ENCODE measurements around the gene GNG7.

The GNG7 gene

GRCh38 chr19:2639999-2640398, 62.5 kb downstream of the GNG7 start:
- DNase-seq, result no peak

DNA sequence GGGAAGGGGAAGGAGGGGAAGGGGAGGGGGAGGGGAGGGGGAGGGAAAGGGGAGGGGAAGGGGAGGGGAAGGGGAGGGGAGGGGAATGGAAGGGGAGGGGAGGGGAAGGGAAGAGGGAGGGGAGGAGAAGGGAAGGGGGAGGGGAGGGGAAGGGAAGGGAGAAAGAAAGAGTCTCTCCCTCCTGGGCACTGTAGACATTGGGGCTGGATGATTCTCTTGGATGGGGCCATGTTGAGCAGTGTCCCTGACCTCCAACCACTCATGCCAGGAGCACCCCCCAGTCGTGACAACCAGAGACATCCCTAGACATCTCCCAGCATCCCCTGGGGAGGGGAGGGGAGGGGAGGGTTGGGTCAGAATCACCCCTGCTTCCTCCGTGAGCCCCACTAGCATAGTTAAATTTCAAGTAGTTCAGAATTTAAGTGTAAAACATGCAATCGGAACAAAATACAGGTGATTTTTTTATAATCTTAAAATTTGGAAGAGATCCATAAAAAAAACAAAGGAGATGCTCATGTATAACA, 64.0 kb downstream of the GNG7 start:
- no peak for DNase-seq

DNA sequence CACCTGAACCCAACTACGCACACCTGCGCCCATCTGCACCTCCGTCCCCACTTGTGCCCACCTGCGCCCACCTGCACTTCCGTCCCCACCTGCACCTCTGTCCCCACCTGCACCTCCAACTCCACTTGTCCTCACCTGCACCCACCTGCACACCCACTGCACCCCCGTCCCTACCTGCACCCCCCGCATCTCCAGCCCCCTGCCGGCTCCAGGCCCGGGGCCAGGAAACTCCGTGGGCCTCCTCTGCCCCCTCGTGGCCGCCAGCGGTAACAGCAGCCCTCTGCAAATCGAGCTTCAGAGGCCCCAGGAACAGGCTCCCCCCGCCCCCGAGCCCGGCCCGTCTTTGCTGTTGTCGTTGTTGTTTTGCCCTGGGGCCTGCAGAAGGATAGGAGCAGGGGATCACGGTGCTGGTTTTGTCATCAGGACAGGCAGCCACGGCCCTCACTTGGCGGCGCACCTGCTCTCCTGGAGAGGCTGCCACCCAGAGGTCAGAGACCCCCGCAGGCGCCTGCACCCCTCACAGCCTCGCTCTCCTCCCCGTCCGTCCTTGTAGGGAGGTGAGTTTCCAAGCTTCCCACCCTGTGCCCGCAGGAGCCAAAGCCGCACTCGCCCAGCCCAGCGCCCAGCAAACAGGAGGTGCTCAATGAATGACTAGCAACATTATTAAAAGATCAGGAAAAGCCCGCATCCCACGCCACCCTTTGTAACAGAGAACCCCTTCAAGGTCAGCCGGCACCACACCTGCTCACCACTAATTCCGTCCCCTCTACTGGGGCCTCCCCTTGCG, 65.4 kb downstream of the GNG7 start:
- peak; percentile 70 to 73 for DNase-seq

DNA sequence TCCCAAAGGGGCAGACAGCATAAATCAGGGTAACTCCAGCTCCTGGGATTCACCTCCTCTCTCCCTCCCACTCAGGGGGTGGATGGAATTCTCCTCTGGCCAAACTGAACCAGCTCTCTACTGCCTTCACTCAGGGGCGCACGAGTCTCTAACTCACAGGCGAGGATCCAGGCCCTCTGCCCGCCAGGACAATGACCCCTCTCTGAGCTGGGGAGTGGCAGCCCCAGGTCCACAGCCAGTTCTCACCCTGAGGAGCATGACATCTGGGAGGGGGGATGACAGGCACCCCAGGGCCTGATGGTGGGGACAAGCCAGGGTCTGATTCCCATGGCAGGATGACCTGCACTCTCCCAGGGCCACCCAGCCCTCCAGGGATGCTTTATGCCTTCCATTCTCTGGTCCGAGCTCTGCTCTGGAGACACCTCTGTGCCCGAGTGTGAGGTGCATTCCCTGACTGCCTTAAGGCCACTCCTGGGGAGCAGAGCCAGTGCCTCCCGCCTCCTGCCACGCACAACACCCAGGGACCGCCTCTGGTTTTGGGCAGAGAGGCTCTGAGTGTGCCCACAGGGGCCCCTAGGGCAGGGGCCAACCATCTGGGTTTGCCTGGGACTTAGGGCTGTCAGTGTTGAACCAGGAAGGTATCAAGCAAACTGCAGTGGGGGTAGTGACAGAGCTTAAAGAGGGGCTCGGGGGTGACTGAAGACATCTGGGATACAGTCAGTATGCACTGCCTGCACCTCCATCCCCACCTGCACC, 66.2 kb downstream of the GNG7 start:
- DNase-seq, result no peak

DNA sequence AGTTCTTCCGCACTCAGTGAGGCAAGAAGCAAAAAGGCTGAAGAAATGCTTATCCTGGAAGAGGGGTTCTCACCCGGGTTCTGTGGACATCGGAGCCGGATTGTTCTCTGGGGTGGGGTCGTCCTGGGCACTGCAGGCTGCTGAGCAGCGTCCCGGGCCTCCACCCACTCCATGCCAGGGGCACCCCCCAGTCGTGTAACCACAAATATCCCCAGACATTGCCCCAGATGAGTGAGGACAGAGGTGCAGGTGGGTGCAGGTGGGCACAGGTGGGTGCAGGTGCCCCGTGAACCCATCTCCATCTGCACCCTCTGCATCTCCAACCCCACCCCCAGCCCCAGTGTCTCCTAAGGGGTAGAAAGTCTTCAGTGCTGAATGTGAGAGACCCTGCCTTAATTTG, 67.5 kb downstream of the GNG7 start:
- DNase-seq, result no peak

- DNase-seq, result no peak
Observed at GRCh38 chr19:2634228-2634951, 68.1 kb downstream of the GNG7 start.

DNA sequence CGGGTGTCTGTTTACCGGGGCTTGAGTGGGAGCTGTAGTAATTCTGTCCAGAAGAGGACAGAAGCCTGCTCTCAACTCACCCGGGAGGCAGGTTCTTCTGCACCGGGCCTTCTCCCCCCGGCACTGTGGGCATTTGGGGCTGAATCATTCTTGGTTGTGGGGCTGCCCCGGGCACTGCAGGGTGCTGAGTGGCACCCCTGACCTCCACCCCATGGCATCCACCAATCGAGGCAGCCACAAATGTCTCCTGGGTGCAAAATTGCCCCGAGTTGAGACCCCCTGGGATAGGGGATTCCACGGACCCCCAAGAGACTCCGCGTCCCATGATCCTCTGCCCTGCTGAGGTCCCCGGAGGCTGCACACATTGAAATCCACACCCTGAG, 68.8 kb downstream of the GNG7 start:
- no peak for DNase-seq

DNA sequence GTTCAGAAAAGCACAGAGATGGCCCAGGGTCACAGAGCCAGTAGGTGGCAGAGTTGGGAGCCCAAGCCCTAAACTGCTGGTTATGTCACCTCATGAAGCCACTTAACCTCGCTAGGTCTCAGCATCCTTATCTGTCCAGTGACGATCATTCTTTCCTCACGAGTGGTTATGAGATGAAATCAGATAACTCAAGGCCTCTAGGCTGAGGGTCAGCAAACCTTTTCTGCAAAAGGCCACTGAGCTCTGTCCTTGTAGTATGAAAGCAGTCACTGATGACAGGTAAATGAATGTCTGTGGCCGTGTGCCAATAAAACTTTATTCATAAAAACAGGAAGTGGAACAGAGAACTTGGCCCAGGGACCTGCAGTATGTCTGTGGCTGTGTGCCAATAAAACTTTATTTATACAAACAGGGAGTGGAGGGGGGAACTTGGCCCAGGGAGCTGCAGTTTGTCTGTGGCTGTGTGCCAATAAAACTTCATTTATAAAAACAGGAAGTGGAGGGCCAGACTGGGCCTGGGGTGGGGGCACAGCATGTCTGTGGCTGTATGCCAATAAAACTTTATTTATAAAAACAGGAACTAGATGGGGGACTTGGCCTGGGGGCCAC, 71.2 kb downstream of the GNG7 start:
- no peak for DNase-seq

- DNase-seq, result no peak
Observed at GRCh38 chr19:2630352-2631001, 72.0 kb downstream of the GNG7 start.

DNA sequence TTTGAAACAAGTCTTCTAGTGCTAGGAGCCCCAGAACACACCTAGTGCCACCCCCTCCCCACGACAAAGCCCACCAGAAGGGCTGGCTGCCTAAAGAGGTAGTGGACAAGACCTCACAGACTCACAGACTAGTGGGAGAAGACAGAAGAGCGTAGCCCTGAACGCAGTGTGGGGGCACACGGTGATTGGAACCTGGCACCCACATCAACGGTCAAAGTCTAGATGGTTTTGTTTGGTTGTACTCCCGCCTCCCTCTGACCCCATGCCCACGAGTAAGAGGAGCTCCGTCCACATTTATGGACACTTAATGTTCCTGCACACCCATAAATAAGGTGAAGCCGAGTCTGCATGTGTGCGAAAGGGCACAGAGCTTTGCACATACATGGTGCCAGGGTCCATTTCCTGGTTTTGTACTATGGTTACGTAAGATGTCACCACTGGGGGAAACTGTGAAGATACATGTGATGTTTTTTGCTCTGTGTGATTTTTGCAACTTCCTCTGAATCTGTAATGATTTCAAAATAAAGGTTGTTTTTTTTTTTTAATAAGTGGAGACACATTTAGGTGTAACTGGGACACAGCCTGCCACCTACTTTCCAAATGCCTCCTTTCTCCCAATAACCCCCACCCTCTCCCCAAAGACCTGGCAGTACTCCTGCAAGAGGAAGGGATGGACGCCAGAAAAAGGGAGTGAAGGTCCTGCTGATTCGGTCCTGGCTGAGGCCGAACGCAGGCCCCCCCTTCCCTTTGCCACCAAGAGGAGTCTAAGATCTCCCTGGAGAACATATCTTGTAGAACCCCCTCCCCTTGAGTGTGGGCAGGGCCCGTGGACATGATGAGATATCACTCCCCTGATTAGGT, 72.8 kb downstream of the GNG7 start:
- DNase-seq, result no peak

DNA sequence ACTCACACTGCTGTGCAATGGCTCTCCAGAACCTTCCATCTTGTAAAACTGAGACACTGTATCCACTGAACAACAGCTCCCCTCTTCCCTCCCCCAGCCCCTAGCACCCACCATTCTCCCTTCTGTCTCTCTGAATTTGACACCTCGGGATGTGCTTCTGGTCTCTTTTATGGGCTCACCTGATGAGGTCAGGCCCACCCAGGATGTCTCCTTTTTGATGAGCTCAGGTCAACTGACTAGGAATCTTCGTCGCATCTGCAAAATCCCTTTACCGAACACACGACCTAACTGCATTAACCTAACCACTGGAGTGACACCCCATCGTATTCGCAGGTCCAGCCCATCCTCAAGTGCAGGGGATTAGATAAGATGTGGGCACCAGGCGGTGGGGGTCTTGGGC, 73.9 kb downstream of the GNG7 start:
- DNase-seq, result no peak

DNA sequence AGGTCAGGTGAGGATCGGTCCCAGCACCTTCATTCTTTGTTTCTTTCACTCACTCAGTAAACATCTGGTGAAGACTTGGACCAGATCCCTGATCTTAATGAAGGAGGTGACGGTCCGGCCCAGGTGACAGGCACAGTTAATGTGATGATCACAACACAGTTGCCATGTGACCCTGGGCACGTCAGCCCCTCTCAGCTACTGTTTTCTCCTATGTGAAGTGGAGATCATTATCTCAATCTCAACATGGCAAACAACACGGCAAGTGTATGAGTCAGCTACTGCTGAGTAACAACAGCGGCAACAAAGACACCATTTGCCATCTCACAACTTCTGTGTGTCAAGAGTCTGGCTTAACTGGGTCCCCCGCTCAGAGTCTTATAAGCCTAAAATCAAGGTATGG, 74.6 kb downstream of the GNG7 start:
- DNase-seq, result peak in 1 of 2 experiments; percentile 14

GRCh38 chr19:2627319-2627829, 75.1 kb downstream of the GNG7 start:
- DNase-seq, result peak; percentile 47 to 62

DNA sequence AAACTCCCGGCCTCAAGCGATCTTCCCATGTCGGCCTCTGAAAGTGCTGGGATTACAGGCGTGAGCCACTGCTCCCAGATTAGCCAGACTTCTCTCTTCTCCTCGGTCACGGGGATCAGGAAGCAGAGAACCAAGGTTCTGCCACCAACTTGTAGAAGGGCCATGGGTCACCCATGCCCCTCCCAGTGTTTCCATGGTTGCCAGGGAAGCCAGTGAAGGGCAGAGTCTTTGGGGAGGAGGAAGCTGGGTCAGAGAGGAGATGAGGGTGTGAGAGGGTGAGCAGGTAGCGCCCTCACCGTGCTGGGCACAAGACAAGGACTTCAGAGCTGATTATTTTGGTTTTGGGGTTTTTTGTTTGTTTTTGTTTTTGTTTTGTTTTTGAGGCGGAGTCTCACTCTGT, 77.1 kb downstream of the GNG7 start:
- no peak for DNase-seq

GRCh38 chr19:2624537-2625091, 77.9 kb downstream of the GNG7 start:
- DNase-seq, result no peak

DNA sequence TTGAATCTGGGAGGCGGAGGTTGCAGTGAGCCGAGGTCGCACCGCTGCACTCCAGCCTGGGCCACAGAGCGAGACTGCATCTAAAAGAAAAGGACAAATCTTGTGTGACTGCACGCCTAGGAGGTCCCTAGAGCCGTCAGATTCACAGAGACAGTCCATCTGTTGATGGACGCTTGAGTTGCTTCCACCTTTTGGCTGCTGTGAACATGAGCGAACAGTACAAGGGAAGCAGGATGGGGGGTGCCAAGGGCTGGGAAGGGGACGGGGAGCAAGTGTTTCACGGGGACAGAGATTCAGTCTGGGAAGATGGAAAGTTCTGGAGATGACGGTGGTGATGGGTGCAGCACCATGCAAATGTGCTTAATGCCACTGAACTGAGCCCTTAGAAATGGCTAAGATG, 78.7 kb downstream of the GNG7 start:
- no peak for DNase-seq

DNA sequence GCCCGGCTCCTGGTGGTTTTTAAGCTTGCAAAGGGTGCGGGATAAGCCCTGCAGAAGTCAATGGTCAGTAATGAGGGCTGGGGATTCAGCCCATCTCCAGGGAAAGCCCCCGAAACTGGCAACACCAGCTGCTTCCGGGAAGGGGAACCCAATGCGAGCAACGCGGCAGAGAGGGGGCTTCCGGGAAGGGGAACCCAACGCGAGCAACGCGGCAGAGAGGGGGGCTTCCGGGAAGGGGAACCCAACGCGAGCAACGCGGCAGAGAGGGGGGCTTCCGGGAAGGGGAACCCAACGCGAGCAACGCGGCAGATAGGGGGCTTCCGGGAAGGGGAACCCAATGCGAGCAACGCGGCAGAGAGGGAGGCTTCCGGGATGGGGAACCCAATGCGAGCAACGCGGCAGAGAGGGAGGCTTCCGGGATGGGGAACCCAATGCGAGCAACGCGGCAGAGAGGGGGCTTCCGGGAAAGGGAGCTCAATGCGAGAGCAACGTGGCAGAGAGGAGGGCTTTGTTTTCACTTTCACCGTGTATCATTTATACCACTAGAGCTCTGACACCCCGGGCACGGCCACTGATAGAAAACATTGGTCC, 80.0 kb downstream of the GNG7 start:
- peak in 1 of 2 experiments; percentile 32 for DNase-seq

- DNase-seq, result no peak
Observed at GRCh38 chr19:2619076-2619475, 83.4 kb downstream of the GNG7 start.

DNA sequence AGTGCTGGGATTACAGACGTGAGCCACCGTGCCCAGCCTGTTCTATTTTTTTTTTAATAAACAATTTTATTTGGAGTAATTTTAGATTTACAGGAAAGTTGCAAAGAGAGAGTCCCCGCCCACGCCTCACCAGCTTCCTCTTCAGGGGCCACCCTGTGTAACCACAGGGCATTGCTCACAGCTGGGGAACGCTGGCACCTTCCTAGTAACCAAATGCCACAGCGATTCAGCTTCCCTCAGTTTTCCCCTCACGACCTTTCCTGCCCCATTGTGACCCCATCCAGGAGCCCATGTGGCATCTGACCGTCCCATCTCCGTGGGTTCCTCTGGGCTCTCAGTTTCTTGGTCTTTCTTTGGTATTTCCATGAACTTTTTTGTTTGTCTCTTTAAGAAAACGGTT, 83.9 kb downstream of the GNG7 start:
- DNase-seq, result peak; percentile 78 to 88

DNA sequence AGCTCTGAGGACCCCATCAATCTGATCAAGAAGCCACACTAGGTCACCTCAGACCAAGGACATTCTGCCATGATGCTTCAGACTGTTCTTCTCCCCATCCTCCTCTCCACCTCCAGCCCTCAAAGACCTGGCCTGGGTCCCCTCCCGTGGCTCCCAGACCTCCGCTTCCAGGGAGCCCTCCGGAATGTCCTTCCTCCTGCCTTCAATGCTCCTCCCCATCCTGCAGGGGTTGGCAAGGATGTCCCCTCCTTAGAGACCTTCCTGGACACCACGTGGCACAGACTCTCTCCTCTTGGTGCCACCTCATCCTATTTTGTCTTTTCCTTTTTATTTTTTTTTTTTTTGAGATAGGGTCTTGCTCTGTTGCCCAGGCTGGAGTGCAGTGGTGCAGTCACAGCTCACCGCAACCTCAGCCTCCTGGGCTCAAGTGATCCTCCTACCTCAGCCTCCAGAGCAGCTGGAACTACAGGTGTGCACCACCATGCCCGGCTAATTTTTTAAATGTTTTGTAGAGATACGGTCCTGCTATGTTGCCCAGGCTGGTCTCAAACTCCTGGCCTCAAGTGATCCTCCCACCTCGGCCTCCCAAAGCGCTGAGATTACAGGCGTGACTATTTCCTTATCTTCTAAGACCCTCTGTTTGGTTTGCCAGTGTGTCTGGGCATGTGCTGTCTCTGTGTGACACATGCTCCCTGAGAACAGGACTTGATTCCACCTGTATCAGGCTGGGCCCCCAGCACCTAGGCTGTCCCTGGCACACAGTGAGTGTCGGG, 84.9 kb downstream of the GNG7 start:
- no peak for DNase-seq
